Measurements from ENCODE around the gene GPR39.

DNA sequence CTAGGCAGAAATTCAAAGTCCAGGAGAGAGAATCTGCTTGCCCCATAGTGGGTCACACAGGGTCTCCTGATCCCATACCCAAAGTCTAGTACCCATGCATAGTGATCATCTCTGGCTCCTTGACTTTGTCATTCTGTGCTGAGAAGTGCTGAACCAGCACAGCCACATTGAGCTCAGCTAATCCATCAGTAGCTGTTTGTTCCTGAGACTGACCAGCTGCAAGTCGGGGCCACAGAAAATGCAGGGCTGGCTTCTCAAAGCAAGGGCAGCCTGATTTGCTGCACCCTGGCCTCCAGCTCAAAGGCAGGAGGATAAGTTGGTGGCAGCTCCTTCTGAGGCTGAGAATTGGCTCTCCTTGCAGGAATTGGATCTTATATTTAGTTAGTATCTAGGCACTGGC is 181.2 kb downstream of the GPR39 start:
- TF ChIP-seq OSR1 (CRISPR knock-in tag; IDR thresholded peaks at IDR 0.05) (no peak), SNAI2 (CRISPR knock-in tag; IDR thresholded peaks at IDR 0.05) (no peak), PPARA (CRISPR knock-in tag; IDR thresholded peaks at IDR 0.05; ENCODE audit: borderline replicate concordance) (no peak), ZFP3 (CRISPR knock-in tag; IDR thresholded peaks at IDR 0.05) (no peak), ARNTL (CRISPR knock-in tag; IDR thresholded peaks at IDR 0.05; ENCODE audit: borderline replicate concordance, low read depth) (no peak), ISL1 (CRISPR knock-in tag; IDR thresholded peaks at IDR 0.05) (no peak), RARB (CRISPR knock-in tag; IDR thresholded peaks at IDR 0.05) (no peak)
- TF ChIP-seq, protein P1, sequence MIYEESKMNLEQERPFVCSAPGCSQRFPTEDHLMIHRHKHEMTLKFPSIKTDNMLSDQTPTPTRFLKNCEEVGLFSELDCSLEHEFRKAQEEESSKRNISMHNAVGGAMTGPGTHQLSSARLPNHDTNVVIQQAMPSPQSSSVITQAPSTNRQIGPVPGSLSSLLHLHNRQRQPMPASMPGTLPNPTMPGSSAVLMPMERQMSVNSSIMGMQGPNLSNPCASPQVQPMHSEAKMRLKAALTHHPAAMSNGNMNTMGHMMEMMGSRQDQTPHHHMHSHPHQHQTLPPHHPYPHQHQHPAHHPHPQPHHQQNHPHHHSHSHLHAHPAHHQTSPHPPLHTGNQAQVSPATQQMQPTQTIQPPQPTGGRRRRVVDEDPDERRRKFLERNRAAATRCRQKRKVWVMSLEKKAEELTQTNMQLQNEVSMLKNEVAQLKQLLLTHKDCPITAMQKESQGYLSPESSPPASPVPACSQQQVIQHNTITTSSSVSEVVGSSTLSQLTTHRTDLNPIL (CRISPR knock-in tag; IDR thresholded peaks at IDR 0.05; ENCODE audit: low read depth) = no peak
- TF ChIP-seq, protein P2, sequence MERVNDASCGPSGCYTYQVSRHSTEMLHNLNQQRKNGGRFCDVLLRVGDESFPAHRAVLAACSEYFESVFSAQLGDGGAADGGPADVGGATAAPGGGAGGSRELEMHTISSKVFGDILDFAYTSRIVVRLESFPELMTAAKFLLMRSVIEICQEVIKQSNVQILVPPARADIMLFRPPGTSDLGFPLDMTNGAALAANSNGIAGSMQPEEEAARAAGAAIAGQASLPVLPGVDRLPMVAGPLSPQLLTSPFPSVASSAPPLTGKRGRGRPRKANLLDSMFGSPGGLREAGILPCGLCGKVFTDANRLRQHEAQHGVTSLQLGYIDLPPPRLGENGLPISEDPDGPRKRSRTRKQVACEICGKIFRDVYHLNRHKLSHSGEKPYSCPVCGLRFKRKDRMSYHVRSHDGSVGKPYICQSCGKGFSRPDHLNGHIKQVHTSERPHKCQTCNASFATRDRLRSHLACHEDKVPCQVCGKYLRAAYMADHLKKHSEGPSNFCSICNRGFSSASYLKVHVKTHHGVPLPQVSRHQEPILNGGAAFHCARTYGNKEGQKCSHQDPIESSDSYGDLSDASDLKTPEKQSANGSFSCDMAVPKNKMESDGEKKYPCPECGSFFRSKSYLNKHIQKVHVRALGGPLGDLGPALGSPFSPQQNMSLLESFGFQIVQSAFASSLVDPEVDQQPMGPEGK (CRISPR knock-in tag; IDR thresholded peaks at IDR 0.05; ENCODE audit: borderline replicate concordance) = no peak
